ENCODE measurements around the gene ADPGK.

DNA sequence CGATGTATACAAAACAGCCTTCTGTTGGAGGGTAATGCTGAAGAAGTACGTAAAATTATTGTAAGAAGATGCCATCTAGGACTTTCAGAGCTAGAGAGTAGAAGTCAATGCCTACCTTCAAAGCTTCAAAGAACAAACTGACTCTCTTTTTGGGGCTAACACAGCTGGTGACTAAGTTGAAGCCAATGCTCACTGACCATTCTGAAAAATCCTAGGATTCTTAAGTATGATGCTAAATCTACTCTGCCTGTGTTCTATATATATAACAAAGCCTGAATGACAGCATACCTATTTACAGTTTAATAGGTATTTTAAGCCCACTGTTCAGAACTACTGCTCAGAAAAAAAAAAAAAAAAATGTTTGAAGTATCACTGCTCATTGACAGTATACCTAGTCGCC lies 18.9 kb downstream of the ADPGK start:
- TF ChIP-seq, protein P1, sequence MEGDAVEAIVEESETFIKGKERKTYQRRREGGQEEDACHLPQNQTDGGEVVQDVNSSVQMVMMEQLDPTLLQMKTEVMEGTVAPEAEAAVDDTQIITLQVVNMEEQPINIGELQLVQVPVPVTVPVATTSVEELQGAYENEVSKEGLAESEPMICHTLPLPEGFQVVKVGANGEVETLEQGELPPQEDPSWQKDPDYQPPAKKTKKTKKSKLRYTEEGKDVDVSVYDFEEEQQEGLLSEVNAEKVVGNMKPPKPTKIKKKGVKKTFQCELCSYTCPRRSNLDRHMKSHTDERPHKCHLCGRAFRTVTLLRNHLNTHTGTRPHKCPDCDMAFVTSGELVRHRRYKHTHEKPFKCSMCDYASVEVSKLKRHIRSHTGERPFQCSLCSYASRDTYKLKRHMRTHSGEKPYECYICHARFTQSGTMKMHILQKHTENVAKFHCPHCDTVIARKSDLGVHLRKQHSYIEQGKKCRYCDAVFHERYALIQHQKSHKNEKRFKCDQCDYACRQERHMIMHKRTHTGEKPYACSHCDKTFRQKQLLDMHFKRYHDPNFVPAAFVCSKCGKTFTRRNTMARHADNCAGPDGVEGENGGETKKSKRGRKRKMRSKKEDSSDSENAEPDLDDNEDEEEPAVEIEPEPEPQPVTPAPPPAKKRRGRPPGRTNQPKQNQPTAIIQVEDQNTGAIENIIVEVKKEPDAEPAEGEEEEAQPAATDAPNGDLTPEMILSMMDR (IDR thresholded peaks at IDR 0.05; ENCODE audit: poor library complexity, severe bottlenecking): no peak
- TF ChIP-seq EZH2 (IDR thresholded peaks at IDR 0.05; ENCODE audit: borderline replicate concordance, insufficient read depth, low read length, poor library complexity, severe bottlenecking) (no peak), POLR2AphosphoS5 (IDR thresholded peaks at IDR 0.05) (no peak), TAF1 (IDR thresholded peaks at IDR 0.05; ENCODE audit: low read depth) (no peak), SMC3 (conservative IDR thresholded peaks at IDR 0.05; ENCODE audit: poor library complexity) (no peak), EP300 (conservative IDR thresholded peaks at IDR 0.05; ENCODE audit: poor library complexity, severe bottlenecking) (no peak), RAD21 (conservative IDR thresholded peaks at IDR 0.05) (no peak)
- TF ChIP-seq, protein P2, sequence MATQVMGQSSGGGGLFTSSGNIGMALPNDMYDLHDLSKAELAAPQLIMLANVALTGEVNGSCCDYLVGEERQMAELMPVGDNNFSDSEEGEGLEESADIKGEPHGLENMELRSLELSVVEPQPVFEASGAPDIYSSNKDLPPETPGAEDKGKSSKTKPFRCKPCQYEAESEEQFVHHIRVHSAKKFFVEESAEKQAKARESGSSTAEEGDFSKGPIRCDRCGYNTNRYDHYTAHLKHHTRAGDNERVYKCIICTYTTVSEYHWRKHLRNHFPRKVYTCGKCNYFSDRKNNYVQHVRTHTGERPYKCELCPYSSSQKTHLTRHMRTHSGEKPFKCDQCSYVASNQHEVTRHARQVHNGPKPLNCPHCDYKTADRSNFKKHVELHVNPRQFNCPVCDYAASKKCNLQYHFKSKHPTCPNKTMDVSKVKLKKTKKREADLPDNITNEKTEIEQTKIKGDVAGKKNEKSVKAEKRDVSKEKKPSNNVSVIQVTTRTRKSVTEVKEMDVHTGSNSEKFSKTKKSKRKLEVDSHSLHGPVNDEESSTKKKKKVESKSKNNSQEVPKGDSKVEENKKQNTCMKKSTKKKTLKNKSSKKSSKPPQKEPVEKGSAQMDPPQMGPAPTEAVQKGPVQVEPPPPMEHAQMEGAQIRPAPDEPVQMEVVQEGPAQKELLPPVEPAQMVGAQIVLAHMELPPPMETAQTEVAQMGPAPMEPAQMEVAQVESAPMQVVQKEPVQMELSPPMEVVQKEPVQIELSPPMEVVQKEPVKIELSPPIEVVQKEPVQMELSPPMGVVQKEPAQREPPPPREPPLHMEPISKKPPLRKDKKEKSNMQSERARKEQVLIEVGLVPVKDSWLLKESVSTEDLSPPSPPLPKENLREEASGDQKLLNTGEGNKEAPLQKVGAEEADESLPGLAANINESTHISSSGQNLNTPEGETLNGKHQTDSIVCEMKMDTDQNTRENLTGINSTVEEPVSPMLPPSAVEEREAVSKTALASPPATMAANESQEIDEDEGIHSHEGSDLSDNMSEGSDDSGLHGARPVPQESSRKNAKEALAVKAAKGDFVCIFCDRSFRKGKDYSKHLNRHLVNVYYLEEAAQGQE (IDR thresholded peaks at IDR 0.05; ENCODE audit: borderline replicate concordance): no peak
